Loucy (cell line): Measurements from ENCODE around the gene CNTN1.

Experiments used
- EZH2phosphoT487 ChIP-seq: fragments of 200-600 bp; IDR thresholded peaks from 2 replicates; pipeline ENCODE4 v1.6.1; 2018; ENCODE audit warnings: antibody characterized with exemption, mild to moderate bottlenecking, moderate library complexity, borderline replicate concordance
- TF ChIP-seq, protein P1 (sequence below): fragments of 200-600 bp; sonication (generic); conservative IDR thresholded peaks from 2 replicates; pipeline ENCODE4 v1.5.1; 2014; ENCODE audit warnings: mild to moderate bottlenecking, antibody characterized with exemption, low read length

DNA sequence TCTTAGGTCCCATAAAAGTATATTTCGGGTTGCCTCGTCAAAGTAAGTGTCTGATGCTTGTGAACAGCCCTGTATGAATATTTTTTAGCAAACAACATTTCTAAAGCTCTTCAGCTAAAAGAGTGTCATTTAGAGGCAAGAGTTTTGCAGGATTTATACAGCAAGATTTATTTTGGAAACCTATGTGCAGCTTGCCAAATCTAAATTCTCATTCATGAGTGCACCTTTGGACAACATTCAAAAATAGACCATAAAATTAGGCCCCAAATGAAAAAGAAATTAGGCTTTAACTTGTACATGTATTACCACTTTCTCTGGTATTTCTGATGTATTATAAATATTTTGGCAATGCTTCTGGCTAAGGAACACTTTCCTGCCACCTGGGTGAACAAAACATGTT is 271.5 kb downstream of the CNTN1 start:
- TF ChIP-seq, protein P1, sequence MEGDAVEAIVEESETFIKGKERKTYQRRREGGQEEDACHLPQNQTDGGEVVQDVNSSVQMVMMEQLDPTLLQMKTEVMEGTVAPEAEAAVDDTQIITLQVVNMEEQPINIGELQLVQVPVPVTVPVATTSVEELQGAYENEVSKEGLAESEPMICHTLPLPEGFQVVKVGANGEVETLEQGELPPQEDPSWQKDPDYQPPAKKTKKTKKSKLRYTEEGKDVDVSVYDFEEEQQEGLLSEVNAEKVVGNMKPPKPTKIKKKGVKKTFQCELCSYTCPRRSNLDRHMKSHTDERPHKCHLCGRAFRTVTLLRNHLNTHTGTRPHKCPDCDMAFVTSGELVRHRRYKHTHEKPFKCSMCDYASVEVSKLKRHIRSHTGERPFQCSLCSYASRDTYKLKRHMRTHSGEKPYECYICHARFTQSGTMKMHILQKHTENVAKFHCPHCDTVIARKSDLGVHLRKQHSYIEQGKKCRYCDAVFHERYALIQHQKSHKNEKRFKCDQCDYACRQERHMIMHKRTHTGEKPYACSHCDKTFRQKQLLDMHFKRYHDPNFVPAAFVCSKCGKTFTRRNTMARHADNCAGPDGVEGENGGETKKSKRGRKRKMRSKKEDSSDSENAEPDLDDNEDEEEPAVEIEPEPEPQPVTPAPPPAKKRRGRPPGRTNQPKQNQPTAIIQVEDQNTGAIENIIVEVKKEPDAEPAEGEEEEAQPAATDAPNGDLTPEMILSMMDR, result no peak
- TF ChIP-seq EZH2phosphoT487, result no peak
